ENCODE measurements around the gene CFAP58. TPM values are rescaled to one million over a fixed set of nuclear protein-coding genes. Genes with fewer than 3 reads are reported as not detected.

The CFAP58 gene
- total RNA-seq, 4 donors from 2014 or later = 0.71 to 1.6 (median 1.0) TPM

DNA sequence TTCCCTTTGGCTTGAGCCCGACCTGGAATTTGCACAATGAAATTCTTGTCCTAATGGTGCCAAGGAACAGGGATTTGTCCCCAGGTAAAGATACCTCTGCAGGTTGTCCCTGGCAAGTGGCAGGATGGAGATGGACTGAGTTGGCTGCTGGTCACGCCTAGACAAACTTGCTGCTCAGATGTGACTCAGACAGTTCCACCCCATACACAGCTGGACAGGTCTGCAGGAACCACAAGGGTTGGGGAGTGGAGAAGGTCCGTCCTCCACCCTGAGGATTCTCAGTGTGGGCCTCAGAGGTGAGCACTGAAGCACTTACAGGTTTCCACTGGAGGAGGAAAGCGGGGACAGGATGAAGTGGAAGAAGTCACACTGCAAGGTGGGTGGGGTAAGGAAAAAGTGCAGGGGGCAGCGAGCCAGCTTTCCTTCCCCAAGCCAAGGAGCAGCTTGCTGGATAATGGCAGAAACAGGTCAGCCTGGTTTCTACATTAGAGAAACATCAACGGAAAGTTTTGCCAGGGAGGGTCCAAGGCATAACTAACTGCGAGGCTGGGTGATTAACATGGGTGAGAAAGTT, 35.8 kb upstream of the CFAP58 start:
- TF ChIP-seq POLR2AphosphoS5 (IDR thresholded peaks at IDR 0.05) (no peak), POLR2A (IDR thresholded peaks at IDR 0.05; ENCODE audit: low read depth) (no peak), EP300 (IDR thresholded peaks at IDR 0.05) (no peak)
- TF ChIP-seq, protein P1, sequence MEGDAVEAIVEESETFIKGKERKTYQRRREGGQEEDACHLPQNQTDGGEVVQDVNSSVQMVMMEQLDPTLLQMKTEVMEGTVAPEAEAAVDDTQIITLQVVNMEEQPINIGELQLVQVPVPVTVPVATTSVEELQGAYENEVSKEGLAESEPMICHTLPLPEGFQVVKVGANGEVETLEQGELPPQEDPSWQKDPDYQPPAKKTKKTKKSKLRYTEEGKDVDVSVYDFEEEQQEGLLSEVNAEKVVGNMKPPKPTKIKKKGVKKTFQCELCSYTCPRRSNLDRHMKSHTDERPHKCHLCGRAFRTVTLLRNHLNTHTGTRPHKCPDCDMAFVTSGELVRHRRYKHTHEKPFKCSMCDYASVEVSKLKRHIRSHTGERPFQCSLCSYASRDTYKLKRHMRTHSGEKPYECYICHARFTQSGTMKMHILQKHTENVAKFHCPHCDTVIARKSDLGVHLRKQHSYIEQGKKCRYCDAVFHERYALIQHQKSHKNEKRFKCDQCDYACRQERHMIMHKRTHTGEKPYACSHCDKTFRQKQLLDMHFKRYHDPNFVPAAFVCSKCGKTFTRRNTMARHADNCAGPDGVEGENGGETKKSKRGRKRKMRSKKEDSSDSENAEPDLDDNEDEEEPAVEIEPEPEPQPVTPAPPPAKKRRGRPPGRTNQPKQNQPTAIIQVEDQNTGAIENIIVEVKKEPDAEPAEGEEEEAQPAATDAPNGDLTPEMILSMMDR (IDR thresholded peaks at IDR 0.05) = no peak
- peak overlapping the region; percentile 74 to 99 (median 82) for H3K27ac ChIP-seq (replicated peaks in 1 of 4)
- peaks cover 28 to 47% (median 31%) of the 10 kb centered on the region in 4 donors for H3K36me3 ChIP-seq
- no peaks in the 10 kb centered on the region for H3K9me3 ChIP-seq
- peaks cover 75 to 81% (median 78%) of the 10 kb centered on the region in 4 donors for H3K4me1 ChIP-seq
- no peak overlapping the region for H3K4me3 ChIP-seq
- no peaks in the 10 kb centered on the region for H3K27me3 ChIP-seq
- intact Hi-C loops (cut with DNase I) = no loop called here
- 68% methylated on average over 7 of the region's 7 CpGs for WGBS
- DNase-seq (ENCODE audit: extremely low spot score) = no peak

DNA sequence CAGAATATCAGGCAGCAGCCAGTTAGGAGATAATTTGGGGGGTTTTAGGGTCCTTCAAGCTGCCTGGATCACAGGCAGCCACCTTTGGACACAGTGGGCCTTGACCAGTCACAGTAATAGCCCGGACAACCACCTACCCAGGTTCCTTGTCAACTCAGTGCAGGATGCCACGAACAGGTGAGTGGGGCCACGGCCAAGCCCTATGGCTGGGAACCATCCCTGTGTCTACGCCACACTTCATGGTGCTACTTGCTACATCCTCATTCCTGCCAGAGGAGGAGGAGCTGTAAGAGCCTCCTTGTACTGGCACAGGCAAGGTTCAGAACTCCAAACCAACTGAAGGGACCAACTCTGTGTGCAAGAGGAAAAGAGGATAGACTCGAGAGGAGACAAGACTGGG, 35.3 kb upstream of the CFAP58 start:
- H3K27me3 ChIP-seq = no peaks in the 10 kb centered on the region
- intact Hi-C loops (cut with DNase I) = no loop called here
- 98% methylated on average over 4 of the region's 5 CpGs for WGBS
- H3K4me3 ChIP-seq = no peak overlapping the region
- H3K36me3 ChIP-seq = peaks cover 23 to 42% (median 26%) of the 10 kb centered on the region in 4 donors
- no peak for DNase-seq (ENCODE audit: extremely low spot score)
- no peaks in the 10 kb centered on the region for H3K9me3 ChIP-seq
- TF ChIP-seq POLR2AphosphoS5 (IDR thresholded peaks at IDR 0.05) (no peak), POLR2A (IDR thresholded peaks at IDR 0.05; ENCODE audit: low read depth) (no peak), EP300 (IDR thresholded peaks at IDR 0.05) (no peak)
- TF ChIP-seq, protein P1 (IDR thresholded peaks at IDR 0.05) = no peak
- H3K4me1 ChIP-seq = peaks cover 76 to 83% (median 80%) of the 10 kb centered on the region in 4 donors
- H3K27ac ChIP-seq (replicated peaks in 1 of 4) = peak overlapping the region; percentile 74 to 99 (median 82)

- Histone ChIP-seq H3K27ac (replicated peaks in 1 of 4) (peak overlapping the region; percentile 74 to 99 (median 82)), H3K9me3 (no peaks in the 10 kb centered on the region), H3K36me3 (peaks cover 16 to 34% (median 18%) of the 10 kb centered on the region in 4 donors), H3K4me3 (peak overlapping the region in 2 of 4 donors; percentile 3 to 19), H3K4me1 (peaks cover 81 to 90% (median 84%) of the 10 kb centered on the region in 4 donors), H3K27me3 (no peaks in the 10 kb centered on the region)
- intact Hi-C loops (cut with DNase I) = no loop called here
- no peak for DNase-seq (ENCODE audit: extremely low spot score)
- TF ChIP-seq POLR2AphosphoS5 (IDR thresholded peaks at IDR 0.05) (peak; percentile 92 to 97), POLR2A (IDR thresholded peaks at IDR 0.05; ENCODE audit: low read depth) (no peak), EP300 (IDR thresholded peaks at IDR 0.05) (peak; percentile 88)
- TF ChIP-seq, protein P1 (IDR thresholded peaks at IDR 0.05) = peak in 1 of 3 experiments; percentile 8
- 75% methylated on average over 9 of the region's 19 CpGs for WGBS
Measured at GRCh38 chr10:104318810-104319741, 34.6 kb upstream of the CFAP58 start.

DNA sequence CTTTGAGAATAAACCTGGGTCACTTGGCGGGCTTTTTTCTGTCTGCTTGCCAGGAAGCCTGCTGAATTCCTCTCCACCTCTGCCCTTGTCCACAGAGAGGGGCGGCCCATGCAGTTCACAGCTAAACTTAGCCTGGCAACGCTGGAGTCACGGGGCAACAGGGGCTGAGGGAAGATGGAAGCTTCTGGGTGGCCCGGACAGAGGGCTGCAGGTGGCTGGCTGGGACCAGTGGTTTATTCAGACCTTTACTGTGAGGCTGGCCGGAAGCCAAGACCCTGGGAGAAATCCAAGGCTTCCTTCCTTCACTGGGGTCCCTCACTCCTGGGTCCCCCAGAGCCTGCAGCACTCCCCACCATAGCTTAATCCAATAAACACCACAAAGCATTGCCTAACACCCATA, 32.4 kb upstream of the CFAP58 start:
- TF ChIP-seq, protein P1 (IDR thresholded peaks at IDR 0.05) = no peak
- TF ChIP-seq POLR2AphosphoS5 (IDR thresholded peaks at IDR 0.05) (no peak), POLR2A (IDR thresholded peaks at IDR 0.05; ENCODE audit: low read depth) (no peak), EP300 (IDR thresholded peaks at IDR 0.05) (no peak)
- 64% methylated on average over 3 of the region's 6 CpGs for WGBS
- peaks cover 0 to 18% (median 2%) of the 10 kb centered on the region in 4 donors for H3K36me3 ChIP-seq
- no peaks in the 10 kb centered on the region for H3K27me3 ChIP-seq
- intact Hi-C loops (cut with DNase I) = no loop called here
- H3K9me3 ChIP-seq = no peaks in the 10 kb centered on the region
- H3K4me1 ChIP-seq = peaks cover 100% of the 10 kb centered on the region in 4 donors
- no peak overlapping the region for H3K4me3 ChIP-seq
- peak overlapping the region; percentile 74 to 99 (median 82) for H3K27ac ChIP-seq (replicated peaks in 1 of 4)
- DNase-seq (ENCODE audit: extremely low spot score) = no peak
